Measurements from ENCODE around the gene NRTN. TPM values are rescaled to one million over a fixed set of nuclear protein-coding genes. Genes with fewer than 3 reads are reported as not detected.

The NRTN gene
- total and polyA plus RNA-seq, 2 of the 13 experiments (the other 11 are each of a cell fraction or from before 2014, with no cell fraction given): 4.1 to 5.3 TPM

DNA sequence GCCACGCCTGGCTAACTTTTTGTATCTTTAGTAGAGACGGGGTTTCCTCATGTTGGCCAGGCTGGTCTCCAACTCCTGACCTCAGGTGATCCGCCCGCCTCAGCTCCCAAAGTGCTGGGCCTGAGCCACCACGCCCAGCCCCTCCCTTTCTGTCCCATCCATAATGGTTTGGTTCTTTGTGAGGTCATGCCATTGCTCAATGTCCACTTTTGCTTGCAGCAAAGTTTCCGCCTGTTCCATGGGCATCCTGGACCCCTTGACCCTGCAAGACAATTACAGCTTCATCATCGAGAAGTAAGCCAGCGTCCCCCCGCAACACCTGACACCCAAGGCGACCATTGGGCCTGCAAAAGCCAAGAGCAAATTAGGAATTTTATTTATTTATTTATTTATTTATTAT, 36.9 kb upstream of the NRTN start (continued):
- TF ChIP-seq RFX5 (IDR thresholded peaks at IDR 0.05; ENCODE audit: low read depth, low read length) (0 out of 2 replicates have a peak, but pooled peaks have one; percentile 37), RBAK (CRISPR knock-in tag; IDR thresholded peaks at IDR 0.05) (no peak), ZBTB21 (CRISPR knock-in tag; IDR thresholded peaks at IDR 0.05) (peak; percentile 72; the same call in 1 of the 2 replicates), ZNF354B (CRISPR knock-in tag; IDR thresholded peaks at IDR 0.05) (no peak), SRF (IDR thresholded peaks at IDR 0.05; ENCODE audit: low read depth, low read length) (no peak), HOXA3 (CRISPR knock-in tag; IDR thresholded peaks at IDR 0.05) (peak; percentile 15; the same call in 1 of the 2 replicates), NR2F6 (IDR thresholded peaks at IDR 0.05) (no peak), NR2F6 (CRISPR knock-in tag; IDR thresholded peaks at IDR 0.05) (peak; percentile 44; the same call in 1 of the 2 replicates), THRA (CRISPR knock-in tag; IDR thresholded peaks at IDR 0.05; ENCODE audit: borderline replicate concordance) (peak; percentile 20; the same call in 1 of the 2 replicates), ZNF329 (CRISPR knock-in tag; IDR thresholded peaks at IDR 0.05; ENCODE audit: low read depth) (no peak), CEBPG (CRISPR knock-in tag; IDR thresholded peaks at IDR 0.05) (peak; percentile 79), ZNF83 (CRISPR knock-in tag; IDR thresholded peaks at IDR 0.05; ENCODE audit: borderline replicate concordance) (no peak), CEBPB (IDR thresholded peaks at IDR 0.05; ENCODE audit: borderline replicate concordance, low read depth, low read length) (peak; percentile 73), SOX5 (CRISPR knock-in tag; IDR thresholded peaks at IDR 0.05; ENCODE audit: borderline replicate concordance) (peak; percentile 10; the same call in 1 of the 2 replicates), ZFP36 (IDR thresholded peaks at IDR 0.05; ENCODE audit: borderline replicate concordance, low read depth, low read length, partially characterized antibody) (no peak), AFF4 (CRISPR knock-in tag; IDR thresholded peaks at IDR 0.05) (no peak), E2F5 (CRISPR knock-in tag; conservative IDR thresholded peaks at IDR 0.05) (no peak)
- TF ChIP-seq, protein P1, sequence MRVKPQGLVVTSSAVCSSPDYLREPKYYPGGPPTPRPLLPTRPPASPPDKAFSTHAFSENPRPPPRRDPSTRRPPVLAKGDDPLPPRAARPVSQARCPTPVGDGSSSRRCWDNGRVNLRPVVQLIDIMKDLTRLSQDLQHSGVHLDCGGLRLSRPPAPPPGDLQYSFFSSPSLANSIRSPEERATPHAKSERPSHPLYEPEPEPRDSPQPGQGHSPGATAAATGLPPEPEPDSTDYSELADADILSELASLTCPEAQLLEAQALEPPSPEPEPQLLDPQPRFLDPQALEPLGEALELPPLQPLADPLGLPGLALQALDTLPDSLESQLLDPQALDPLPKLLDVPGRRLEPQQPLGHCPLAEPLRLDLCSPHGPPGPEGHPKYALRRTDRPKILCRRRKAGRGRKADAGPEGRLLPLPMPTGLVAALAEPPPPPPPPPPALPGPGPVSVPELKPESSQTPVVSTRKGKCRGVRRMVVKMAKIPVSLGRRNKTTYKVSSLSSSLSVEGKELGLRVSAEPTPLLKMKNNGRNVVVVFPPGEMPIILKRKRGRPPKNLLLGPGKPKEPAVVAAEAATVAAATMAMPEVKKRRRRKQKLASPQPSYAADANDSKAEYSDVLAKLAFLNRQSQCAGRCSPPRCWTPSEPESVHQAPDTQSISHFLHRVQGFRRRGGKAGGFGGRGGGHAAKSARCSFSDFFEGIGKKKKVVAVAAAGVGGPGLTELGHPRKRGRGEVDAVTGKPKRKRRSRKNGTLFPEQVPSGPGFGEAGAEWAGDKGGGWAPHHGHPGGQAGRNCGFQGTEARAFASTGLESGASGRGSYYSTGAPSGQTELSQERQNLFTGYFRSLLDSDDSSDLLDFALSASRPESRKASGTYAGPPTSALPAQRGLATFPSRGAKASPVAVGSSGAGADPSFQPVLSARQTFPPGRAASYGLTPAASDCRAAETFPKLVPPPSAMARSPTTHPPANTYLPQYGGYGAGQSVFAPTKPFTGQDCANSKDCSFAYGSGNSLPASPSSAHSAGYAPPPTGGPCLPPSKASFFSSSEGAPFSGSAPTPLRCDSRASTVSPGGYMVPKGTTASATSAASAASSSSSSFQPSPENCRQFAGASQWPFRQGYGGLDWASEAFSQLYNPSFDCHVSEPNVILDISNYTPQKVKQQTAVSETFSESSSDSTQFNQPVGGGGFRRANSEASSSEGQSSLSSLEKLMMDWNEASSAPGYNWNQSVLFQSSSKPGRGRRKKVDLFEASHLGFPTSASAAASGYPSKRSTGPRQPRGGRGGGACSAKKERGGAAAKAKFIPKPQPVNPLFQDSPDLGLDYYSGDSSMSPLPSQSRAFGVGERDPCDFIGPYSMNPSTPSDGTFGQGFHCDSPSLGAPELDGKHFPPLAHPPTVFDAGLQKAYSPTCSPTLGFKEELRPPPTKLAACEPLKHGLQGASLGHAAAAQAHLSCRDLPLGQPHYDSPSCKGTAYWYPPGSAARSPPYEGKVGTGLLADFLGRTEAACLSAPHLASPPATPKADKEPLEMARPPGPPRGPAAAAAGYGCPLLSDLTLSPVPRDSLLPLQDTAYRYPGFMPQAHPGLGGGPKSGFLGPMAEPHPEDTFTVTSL (CRISPR knock-in tag; IDR thresholded peaks at IDR 0.05; ENCODE audit: borderline replicate concordance): no peak
- TF ChIP-seq, protein P2, sequence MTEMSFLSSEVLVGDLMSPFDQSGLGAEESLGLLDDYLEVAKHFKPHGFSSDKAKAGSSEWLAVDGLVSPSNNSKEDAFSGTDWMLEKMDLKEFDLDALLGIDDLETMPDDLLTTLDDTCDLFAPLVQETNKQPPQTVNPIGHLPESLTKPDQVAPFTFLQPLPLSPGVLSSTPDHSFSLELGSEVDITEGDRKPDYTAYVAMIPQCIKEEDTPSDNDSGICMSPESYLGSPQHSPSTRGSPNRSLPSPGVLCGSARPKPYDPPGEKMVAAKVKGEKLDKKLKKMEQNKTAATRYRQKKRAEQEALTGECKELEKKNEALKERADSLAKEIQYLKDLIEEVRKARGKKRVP (CRISPR knock-in tag; IDR thresholded peaks at IDR 0.05): peak in 1 of 2 experiments; percentile 48; a peak in 1 of 4 replicates
